Fibroblast of lung (primary cell): ENCODE data around the gene CTNND1. TPM values are rescaled to one million over a fixed set of nuclear protein-coding genes. Genes with fewer than 3 reads are reported as not detected.
"Not testable (repeated sequence)": the region's sequence is repeated elsewhere in the genome, so short reads cannot be mapped to it uniquely, and the experiment has no call there.

Source experiments
- DNase-seq, 2 donors: peaks; one replicate each; pipeline versions ENCODE4 v3.0.0 to v3.0.0-alpha.2; 2010; ENCODE audit warnings: low read depth in 2 of 2
- H2AFZ ChIP-seq: 2 replicates; pipeline ENCODE4 v1.5.1; 2012; ENCODE audit warnings: low read length, control low read depth, inconsistent platforms
- H3K27ac ChIP-seq: 2 replicates; pipeline ENCODE4 v1.5.1; 2011; ENCODE audit warnings: low read length, control low read depth; ENCODE audit not compliant: insufficient read depth
- H3K27me3 ChIP-seq: 2 replicates; pipeline ENCODE4 v1.5.1; 2011; ENCODE audit warnings: mild to moderate bottlenecking, low read length; ENCODE audit not compliant: control insufficient read depth, insufficient read depth
- H3K36me3 ChIP-seq: 2 replicates; pipeline ENCODE4 v1.5.1; 2011; ENCODE audit warnings: low read length; ENCODE audit not compliant: control insufficient read depth, insufficient read depth
- H3K4me1 ChIP-seq: 2 replicates; pipeline ENCODE4 v1.5.1; 2011; ENCODE audit warnings: low read length; ENCODE audit not compliant: control insufficient read depth, insufficient read depth; ENCODE audit errors: extremely low read depth
- H3K4me2 ChIP-seq: 2 replicates; pipeline ENCODE4 v1.5.1; 2011; ENCODE audit warnings: low read length, control low read depth; ENCODE audit not compliant: insufficient read depth; ENCODE audit errors: extremely low read depth
- H3K4me3 ChIP-seq, 4 experiments: fragments of 200-600 bp in 1 of 4; sonication (generic) in 1 of 4; replicated peaks in 1 of 4; 2 replicates each; pipeline ENCODE4 v1.5.1; 2011 to 2016; ENCODE audit warnings: low read length in 4 of 4, low read depth in 3 of 4, mild to moderate bottlenecking in 3 of 4, control low read depth in 2 of 4, inconsistent platforms in 1 of 4, mixed read lengths in 1 of 4; ENCODE audit not compliant: insufficient read depth in 1 of 4; ENCODE audit errors: control extremely low read depth in 1 of 4
- H3K79me2 ChIP-seq: 2 replicates; pipeline ENCODE4 v1.5.1; 2012; ENCODE audit warnings: mild to moderate bottlenecking, low read length, inconsistent platforms; ENCODE audit not compliant: control insufficient read depth, insufficient read depth
- H3K9ac ChIP-seq: 2 replicates; pipeline ENCODE4 v1.5.1; 2011; ENCODE audit warnings: mild to moderate bottlenecking, low read length, control low read depth; ENCODE audit not compliant: insufficient read depth
- H3K9me3 ChIP-seq: 2 replicates; pipeline ENCODE4 v1.5.1; 2012; ENCODE audit warnings: low read depth, low read length; ENCODE audit not compliant: control insufficient read depth, insufficient read depth
- H4K20me1 ChIP-seq: 2 replicates; pipeline ENCODE4 v1.5.1; 2011; ENCODE audit warnings: low read length; ENCODE audit not compliant: control insufficient read depth, insufficient read depth; ENCODE audit errors: extremely low read depth
- EZH2 ChIP-seq: IDR thresholded peaks from 2 replicates; pipeline ENCODE4 v1.5.1; 2012; ENCODE audit warnings: low read length, control low read depth, mild to moderate bottlenecking; ENCODE audit errors: missing control alignments
- polyA plus RNA-seq, 2 donors: library from polyadenylated mRNA; depleted of rRNA in 1 of 2; stranded (reverse) in 1 of 2; unstranded in 1 of 2; fragments of >200 nt; gene quantifications; 2 replicates each; pipeline ENCODE4 v1.2.1, GENCODE V29; 2011 to 2012; ENCODE audit warnings: missing spikeins in 1 of 2
- total RNA-seq: library from RNA; depleted of rRNA; stranded (reverse); fragments of >200 nt; gene quantifications from 2 replicates; pipeline ENCODE4 v1.2.1, GENCODE V29; 2014
- TF ChIP-seq, protein P1 (sequence below), 2 donors: IDR thresholded peaks in 1 of 2; conservative IDR thresholded peaks in 1 of 2; 1 replicate in 1 of 2; 2 replicates in 1 of 2; pipeline ENCODE4 v1.5.1; 2011 to 2012; ENCODE audit warnings: low read length in 2 of 2, control low read depth in 1 of 2, inconsistent platforms in 1 of 2, low read depth in 1 of 2, mild to moderate bottlenecking in 1 of 2

CTNND1 gene
- total and polyA plus RNA-seq, 2 donors (not counting 1 experiment from before 2014, with no cell fraction given) = 103 to 190 TPM

DNA sequence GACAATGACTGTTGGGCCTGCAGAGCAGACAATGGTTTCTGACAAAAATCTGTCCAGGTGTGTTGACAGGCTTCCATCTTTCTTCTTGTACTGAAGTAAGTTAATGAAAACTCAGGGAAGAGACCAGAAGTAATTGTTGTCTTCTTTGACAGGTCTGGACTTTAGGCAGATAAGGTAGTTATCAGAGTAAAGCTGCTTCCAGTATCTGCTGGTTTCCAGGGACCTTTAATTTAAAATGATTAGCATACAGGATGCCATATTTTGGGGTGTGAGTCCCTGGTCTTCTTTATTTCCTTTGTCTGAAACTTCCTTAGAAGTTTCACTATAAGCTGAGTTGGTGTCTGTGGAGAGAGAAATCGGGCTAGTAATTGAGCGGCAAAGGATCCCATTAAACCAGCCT lies 47.8 kb upstream of the CTNND1 start:
- Histone ChIP-seq H3K4me2 (peak overlapping the region; percentile 97), H3K9ac (peak overlapping the region; percentile 16), H3K27ac (no peak overlapping the region), H3K9me3 (no peaks in the 10 kb centered on the region), H3K4me3 (peak overlapping the region; percentile 85 to 100 (median 99)), H3K36me3 (peaks cover 2% of the 10 kb centered on the region), H3K4me1 (peaks cover 6% of the 10 kb centered on the region), H2AFZ (no peak overlapping the region), H4K20me1 (no peaks in the 10 kb centered on the region), H3K27me3 (no peaks in the 10 kb centered on the region), H3K79me2 (peaks cover 54% of the 10 kb centered on the region)
- no peak for DNase-seq
- no peak for TF ChIP-seq EZH2
- TF ChIP-seq, protein P1, sequence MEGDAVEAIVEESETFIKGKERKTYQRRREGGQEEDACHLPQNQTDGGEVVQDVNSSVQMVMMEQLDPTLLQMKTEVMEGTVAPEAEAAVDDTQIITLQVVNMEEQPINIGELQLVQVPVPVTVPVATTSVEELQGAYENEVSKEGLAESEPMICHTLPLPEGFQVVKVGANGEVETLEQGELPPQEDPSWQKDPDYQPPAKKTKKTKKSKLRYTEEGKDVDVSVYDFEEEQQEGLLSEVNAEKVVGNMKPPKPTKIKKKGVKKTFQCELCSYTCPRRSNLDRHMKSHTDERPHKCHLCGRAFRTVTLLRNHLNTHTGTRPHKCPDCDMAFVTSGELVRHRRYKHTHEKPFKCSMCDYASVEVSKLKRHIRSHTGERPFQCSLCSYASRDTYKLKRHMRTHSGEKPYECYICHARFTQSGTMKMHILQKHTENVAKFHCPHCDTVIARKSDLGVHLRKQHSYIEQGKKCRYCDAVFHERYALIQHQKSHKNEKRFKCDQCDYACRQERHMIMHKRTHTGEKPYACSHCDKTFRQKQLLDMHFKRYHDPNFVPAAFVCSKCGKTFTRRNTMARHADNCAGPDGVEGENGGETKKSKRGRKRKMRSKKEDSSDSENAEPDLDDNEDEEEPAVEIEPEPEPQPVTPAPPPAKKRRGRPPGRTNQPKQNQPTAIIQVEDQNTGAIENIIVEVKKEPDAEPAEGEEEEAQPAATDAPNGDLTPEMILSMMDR (conservative IDR thresholded peaks at IDR 0.05 in 1 of 2, IDR thresholded peaks at IDR 0.05 in 1 of 2; ENCODE audit: low read depth in 1 of 2, low read length in 2 of 2) = no peak

DNA sequence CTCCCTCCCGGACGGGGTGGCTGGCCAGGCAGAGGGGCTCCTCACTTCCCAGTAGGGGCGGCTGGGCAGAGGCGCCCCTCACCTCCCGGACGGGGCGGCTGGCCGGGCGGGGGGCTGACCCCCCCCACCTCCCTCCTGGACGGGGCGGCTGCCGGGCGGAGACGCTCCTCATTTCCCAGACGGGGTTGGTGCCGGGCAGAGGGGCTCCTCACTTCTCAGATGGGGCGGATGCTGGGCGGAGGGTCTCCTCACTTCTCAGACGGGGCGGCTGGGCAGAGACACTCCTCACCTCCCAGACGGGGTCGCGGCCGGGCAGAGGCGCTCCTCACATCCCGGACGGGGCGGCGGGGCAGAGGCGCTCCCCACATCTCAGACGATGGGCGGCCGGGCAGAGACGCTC lies 44.9 kb upstream of the CTNND1 start:
- H2AFZ ChIP-seq, H3K4me1 ChIP-seq, H3K4me2 ChIP-seq, H3K9me3 ChIP-seq, H4K20me1 ChIP-seq, DNase-seq, H3K4me3 ChIP-seq, H3K9ac ChIP-seq, H3K27ac ChIP-seq, H3K27me3 ChIP-seq, H3K36me3 ChIP-seq: not testable (repeated sequence)
- peaks cover 46% of the 10 kb centered on the region for H3K79me2 ChIP-seq

DNA sequence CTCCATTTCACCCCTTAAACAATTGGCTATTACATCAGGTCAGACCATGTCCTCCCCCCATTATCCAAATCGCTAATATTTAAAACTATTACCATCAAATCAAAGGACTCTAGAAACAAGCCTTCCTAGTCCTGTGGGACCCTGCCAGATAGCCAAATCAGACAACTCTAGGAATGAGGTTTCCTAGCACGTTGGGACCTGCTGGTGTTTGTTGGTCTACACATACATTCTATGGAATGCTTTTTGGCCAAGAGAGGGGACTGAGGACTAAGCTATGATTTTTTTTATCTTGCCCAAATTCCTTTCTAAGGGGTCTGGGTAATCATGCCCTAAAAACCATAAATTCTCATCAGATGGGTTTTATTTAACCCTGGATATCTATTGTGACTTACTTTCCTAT lies 34.4 kb upstream of the CTNND1 start:
- H4K20me1 ChIP-seq = no peaks in the 10 kb centered on the region
- H3K4me3 ChIP-seq = no peak overlapping the region
- DNase-seq = no peak

More for the DNA sequence above, 34.4 kb upstream of the CTNND1 start:
- Histone ChIP-seq H3K79me2 (peaks cover 32% of the 10 kb centered on the region), H3K4me1 (no peaks in the 10 kb centered on the region), H3K4me2 (no peak overlapping the region), H2AFZ (no peak overlapping the region), H3K9me3 (no peaks in the 10 kb centered on the region), H3K27ac (no peak overlapping the region), H3K27me3 (no peaks in the 10 kb centered on the region), H3K9ac (no peak overlapping the region), H3K36me3 (no peaks in the 10 kb centered on the region)
- no peak for TF ChIP-seq EZH2
- TF ChIP-seq, protein P1 (conservative IDR thresholded peaks at IDR 0.05 in 1 of 2, IDR thresholded peaks at IDR 0.05 in 1 of 2; ENCODE audit: low read depth in 1 of 2, low read length in 2 of 2) = no peak
